ENCODE data around the gene TRPC6.

Gene TRPC6

GRCh38 chr11:101566626-101567025 is 17.2 kb downstream of the TRPC6 start:
- DNase-seq (ENCODE audit: insufficient read length, low spot score) (no peak), FAIRE-seq (no peak)
- no peak for TF ChIP-seq POLR2A (IDR thresholded peaks at IDR 0.05; ENCODE audit: low read depth, low read length)

DNA sequence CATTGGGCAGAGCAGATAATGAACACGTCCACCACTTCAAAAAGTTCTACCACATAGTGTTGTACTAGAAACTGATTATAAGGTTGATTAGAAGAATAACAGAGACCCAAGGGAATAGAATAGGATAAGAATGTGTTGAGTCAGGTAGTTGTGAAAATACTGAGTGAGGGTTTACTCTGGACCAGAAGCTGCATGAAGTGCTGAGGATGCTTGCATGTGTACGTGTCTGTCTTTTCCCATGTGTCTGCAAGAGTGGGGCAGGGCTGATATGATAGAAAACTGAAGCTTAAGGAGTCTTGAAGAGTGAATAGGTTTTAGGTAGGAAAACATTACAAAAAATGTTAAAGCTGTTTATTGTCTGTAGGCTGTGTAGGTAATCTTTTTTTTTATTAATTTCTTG is 20.6 kb downstream of the TRPC6 start:
- FAIRE-seq = no peak
- DNase-seq (ENCODE audit: insufficient read length, low spot score) = no peak
- TF ChIP-seq POLR2A (IDR thresholded peaks at IDR 0.05; ENCODE audit: low read depth, low read length) = no peak

GRCh38 chr11:101555366-101555765 is 28.4 kb downstream of the TRPC6 start:
- DNase-seq (ENCODE audit: insufficient read length, low spot score) = no peak
- TF ChIP-seq POLR2A (IDR thresholded peaks at IDR 0.05; ENCODE audit: low read depth, low read length) = no peak
- FAIRE-seq = no peak

DNA sequence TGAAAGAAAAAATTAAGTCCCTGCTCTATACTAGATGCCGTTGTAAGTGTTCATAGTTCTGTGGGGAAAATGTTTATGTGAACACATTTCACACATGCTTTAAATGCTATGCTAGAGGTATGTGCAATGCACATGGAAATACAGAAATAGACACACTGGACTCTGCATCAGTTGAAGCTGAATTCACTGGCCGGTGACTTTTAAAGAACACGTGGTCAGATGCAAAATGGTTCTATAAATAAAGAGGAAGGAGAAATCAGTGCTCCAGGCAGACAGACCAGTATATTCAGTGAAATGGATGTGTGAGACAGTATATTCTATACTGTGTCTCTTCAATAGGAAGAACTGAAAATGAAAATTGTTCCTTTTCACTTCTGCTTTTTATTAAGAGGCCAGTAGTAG is 29.9 kb downstream of the TRPC6 start:
- DNase-seq (ENCODE audit: insufficient read length, low spot score) = no peak
- TF ChIP-seq POLR2A (IDR thresholded peaks at IDR 0.05; ENCODE audit: low read depth, low read length) = no peak
- FAIRE-seq = no peak

DNA sequence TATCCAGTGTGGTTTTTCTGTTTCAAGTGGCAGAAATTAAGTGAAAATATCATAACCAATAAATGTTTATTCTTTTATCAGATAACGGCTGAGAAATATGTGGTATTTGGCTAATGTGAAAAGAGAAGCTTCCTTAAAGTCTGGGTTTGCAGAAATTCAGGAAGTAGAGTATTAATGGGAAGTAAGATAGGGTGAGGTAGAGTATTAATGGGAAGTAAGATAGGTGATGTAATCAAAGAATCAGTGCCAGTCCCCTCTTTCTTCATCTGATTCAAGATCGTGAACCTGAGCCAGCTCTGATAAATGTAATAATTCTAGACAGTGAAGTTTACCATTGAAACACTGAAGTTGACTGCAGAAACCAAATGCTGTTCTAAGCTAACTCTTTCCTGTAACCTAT is 30.9 kb downstream of the TRPC6 start:
- FAIRE-seq = no peak
- DNase-seq (ENCODE audit: insufficient read length, low spot score) = no peak
- no peak for TF ChIP-seq POLR2A (IDR thresholded peaks at IDR 0.05; ENCODE audit: low read depth, low read length)

- no peak for DNase-seq (ENCODE audit: insufficient read length, low spot score)
- TF ChIP-seq POLR2A (IDR thresholded peaks at IDR 0.05; ENCODE audit: low read depth, low read length) = no peak
- FAIRE-seq = no peak
Measured at GRCh38 chr11:101528541-101528940, 55.3 kb downstream of the TRPC6 start.

- FAIRE-seq (no peak), DNase-seq (ENCODE audit: insufficient read length, low spot score) (no peak)
- TF ChIP-seq POLR2A (IDR thresholded peaks at IDR 0.05; ENCODE audit: low read depth, low read length) = no peak
Measured at GRCh38 chr11:101523634-101524260, 60.1 kb downstream of the TRPC6 start.

DNA sequence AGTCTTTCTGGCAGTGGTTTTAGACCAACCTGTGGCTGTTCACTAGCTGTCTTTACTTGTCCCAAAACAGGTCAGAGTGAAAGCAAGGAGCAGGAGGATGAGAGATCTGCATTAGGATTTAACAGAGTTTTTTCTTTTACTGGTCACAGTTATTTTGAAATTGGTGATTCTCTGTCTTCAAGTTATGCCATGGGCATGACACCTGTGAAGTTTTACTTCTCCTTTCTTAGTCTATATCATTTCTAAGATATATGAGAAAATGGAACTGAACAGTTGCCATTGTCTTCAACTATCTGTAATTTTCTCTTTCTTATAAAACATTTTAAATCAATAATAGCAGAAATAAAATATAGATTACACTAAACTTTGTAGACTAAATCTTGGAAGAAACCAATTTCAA is 60.6 kb downstream of the TRPC6 start:
- TF ChIP-seq POLR2A (IDR thresholded peaks at IDR 0.05; ENCODE audit: low read depth, low read length) = no peak
- DNase-seq (ENCODE audit: insufficient read length, low spot score) (no peak), FAIRE-seq (no peak)

DNA sequence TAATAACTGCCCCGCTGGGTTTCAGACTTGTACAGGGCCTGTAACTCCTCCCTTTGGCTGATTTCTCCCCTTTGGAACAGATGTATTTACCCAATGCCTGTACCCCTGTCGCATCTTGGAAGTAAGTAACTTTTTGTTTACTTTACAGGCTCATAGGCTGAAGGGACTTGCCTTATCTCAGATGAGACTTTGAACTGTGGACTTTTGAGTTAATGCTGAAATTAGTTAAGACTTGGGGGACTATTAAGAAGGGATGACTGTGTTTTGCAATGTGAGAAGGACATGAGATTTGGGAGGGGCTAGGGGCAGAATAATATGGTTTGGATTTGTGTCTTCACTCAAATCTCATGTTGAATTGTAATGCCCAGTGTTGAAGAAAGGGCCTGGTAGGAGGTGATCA is 62.0 kb downstream of the TRPC6 start:
- no peak for FAIRE-seq
- DNase-seq (ENCODE audit: insufficient read length, low spot score) = no peak
- no peak for TF ChIP-seq POLR2A (IDR thresholded peaks at IDR 0.05; ENCODE audit: low read depth, low read length)

DNA sequence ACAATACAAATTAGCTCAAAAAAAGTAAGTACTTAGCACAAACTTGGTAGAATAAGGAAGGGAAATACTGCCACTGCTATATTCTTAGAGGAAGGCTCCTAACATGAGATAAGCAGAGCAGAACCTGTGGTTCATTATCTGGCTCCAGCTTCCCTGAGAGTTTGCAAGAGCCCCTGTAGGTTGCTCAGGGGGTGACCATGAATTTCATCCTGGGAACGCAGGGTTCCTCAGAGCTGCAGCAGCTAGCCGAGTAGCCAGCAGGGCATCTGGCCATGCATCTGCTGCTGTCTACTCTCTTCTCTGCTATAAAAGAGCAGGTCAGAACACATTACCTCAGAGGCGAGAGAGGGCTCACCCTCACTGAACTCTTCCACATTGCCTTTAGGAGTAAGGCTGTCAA is 67.3 kb downstream of the TRPC6 start:
- TF ChIP-seq POLR2A (IDR thresholded peaks at IDR 0.05; ENCODE audit: low read depth, low read length) = no peak
- DNase-seq (ENCODE audit: insufficient read length, low spot score) (no peak), FAIRE-seq (no peak)

GRCh38 chr11:101511065-101511464 is 72.7 kb downstream of the TRPC6 start:
- DNase-seq (ENCODE audit: insufficient read length, low spot score) (no peak), FAIRE-seq (no peak)
- no peak for TF ChIP-seq POLR2A (IDR thresholded peaks at IDR 0.05; ENCODE audit: low read depth, low read length)

DNA sequence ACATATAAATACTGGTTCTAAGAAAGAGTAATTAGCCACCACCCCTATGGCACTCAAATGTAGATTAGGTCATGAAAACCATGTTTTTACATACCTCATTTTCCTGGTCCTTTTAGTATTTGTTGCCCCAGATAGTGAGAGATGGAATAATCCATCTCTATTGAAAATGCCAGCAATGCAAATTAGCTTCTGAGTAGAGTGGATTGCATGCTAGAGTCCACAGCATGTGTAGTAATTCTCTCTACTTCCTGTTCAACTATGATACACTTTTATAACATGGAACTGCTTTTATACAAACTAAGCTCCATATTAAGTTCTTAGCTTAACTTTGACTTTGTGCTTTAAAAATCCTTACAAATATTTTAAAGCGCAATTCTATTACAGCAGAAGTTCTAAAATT is 73.2 kb downstream of the TRPC6 start:
- FAIRE-seq (no peak), DNase-seq (ENCODE audit: insufficient read length, low spot score) (no peak)
- no peak for TF ChIP-seq POLR2A (IDR thresholded peaks at IDR 0.05; ENCODE audit: low read depth, low read length)

DNA sequence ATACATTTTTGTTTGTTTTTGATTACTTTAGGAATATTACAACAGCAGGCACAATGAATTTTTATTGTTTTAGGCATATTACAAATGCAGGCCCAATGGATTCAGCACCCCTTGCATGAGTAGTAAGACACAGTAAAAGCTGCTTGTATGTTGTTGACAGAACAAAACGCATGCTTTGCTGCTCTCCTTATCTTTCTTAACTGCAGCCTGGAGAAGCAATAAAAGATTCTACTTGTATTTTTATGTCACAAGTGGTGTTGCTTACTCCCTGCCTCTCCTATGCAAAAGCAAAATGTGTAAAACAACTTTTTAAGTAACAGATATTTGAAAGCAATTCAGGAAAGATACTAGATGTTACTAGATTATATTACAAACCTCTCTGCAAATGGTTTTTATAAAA is 73.9 kb downstream of the TRPC6 start:
- no peak for FAIRE-seq
- no peak for TF ChIP-seq POLR2A (IDR thresholded peaks at IDR 0.05; ENCODE audit: low read depth, low read length)

DNA sequence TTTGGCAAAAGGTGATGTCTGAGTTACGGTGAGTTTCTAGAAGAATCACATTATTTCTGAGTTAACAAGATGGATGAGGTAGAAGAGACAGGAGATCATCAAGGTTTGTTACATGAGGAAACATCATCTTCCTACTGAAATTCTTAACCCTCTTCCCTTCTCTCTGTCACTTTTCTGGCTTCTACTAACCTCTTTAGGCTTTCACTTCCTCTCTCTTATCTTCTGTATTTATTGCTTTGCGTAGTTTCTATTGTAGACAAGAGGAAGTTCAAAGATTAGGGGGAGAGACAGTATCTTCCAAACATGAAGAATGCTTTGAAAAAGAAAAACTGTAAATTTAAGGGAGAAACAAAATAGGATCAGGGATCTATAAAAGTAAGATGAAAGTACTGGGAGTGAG is 75.4 kb downstream of the TRPC6 start:
- TF ChIP-seq POLR2A (IDR thresholded peaks at IDR 0.05; ENCODE audit: low read depth, low read length) = no peak
- FAIRE-seq = no peak
- no peak for DNase-seq (ENCODE audit: insufficient read length, low spot score)

More for the DNA sequence above, 73.9 kb downstream of the TRPC6 start:
- no peak for DNase-seq (ENCODE audit: insufficient read length, low spot score)

- TF ChIP-seq POLR2A (IDR thresholded peaks at IDR 0.05; ENCODE audit: low read depth, low read length) = no peak
- FAIRE-seq (no peak), DNase-seq (ENCODE audit: insufficient read length, low spot score) (no peak)
Measured at GRCh38 chr11:101498891-101499290, 84.9 kb downstream of the TRPC6 start.

DNA sequence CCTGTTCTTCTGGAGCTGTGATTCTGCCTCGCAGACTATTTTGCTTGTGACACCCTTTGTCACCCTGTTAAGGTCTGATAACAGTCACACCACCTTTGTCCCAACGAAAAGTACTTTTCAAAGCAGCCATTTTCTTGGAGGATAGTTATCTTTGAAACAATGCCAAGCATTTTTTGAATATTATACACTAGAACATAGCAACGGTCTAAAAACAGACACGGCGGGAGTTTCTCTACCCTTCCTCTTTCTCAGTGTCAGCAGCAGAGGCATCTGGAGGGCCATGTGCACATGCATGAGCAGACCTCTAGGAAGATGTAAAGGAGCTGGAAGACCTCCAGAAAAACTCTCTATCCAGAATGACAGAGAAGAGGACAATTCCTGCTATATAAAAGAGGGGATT is 86.5 kb downstream of the TRPC6 start:
- FAIRE-seq = no peak
- TF ChIP-seq POLR2A (IDR thresholded peaks at IDR 0.05; ENCODE audit: low read depth, low read length) = no peak
- DNase-seq (ENCODE audit: insufficient read length, low spot score) = no peak
